ENCODE data around the gene GPRASP1. TPM values are rescaled to one million over a fixed set of nuclear protein-coding genes. Genes with fewer than 3 reads are reported as not detected.
"Not testable (repeated sequence)": the region's sequence is repeated elsewhere in the genome, so short reads cannot be mapped to it uniquely, and the experiment has no call there.

The GPRASP1 gene, protein sequence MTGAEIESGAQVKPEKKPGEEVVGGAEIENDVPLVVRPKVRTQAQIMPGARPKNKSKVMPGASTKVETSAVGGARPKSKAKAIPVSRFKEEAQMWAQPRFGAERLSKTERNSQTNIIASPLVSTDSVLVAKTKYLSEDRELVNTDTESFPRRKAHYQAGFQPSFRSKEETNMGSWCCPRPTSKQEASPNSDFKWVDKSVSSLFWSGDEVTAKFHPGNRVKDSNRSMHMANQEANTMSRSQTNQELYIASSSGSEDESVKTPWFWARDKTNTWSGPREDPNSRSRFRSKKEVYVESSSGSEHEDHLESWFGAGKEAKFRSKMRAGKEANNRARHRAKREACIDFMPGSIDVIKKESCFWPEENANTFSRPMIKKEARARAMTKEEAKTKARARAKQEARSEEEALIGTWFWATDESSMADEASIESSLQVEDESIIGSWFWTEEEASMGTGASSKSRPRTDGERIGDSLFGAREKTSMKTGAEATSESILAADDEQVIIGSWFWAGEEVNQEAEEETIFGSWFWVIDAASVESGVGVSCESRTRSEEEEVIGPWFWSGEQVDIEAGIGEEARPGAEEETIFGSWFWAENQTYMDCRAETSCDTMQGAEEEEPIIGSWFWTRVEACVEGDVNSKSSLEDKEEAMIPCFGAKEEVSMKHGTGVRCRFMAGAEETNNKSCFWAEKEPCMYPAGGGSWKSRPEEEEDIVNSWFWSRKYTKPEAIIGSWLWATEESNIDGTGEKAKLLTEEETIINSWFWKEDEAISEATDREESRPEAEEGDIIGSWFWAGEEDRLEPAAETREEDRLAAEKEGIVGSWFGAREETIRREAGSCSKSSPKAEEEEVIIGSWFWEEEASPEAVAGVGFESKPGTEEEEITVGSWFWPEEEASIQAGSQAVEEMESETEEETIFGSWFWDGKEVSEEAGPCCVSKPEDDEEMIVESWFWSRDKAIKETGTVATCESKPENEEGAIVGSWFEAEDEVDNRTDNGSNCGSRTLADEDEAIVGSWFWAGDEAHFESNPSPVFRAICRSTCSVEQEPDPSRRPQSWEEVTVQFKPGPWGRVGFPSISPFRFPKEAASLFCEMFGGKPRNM (N-terminal part only)
- total RNA-seq (2014; rRNA removed; shearing (Covaris generic)) = 0.18 and 0.43 TPM in 2 replicates
- 0.08 and 0.13 TPM in 2 replicates for polyA plus RNA-seq (2015; cell fraction: cytosol; rRNA removed)
- 1.1 and 1.4 TPM in 2 replicates for polyA plus RNA-seq (2015; cell fraction: nucleus; rRNA removed)

- DNase-seq (ENCODE audit: low read depth) = no peak
Observed at GRCh38 chrX:102651242-102652011, at the start of gene GPRASP1. TSS of gene GPRASP1 (plus strand) at chrX:102651483. CDS start at chrX:102653914, 2,431 bp downstream.

DNA sequence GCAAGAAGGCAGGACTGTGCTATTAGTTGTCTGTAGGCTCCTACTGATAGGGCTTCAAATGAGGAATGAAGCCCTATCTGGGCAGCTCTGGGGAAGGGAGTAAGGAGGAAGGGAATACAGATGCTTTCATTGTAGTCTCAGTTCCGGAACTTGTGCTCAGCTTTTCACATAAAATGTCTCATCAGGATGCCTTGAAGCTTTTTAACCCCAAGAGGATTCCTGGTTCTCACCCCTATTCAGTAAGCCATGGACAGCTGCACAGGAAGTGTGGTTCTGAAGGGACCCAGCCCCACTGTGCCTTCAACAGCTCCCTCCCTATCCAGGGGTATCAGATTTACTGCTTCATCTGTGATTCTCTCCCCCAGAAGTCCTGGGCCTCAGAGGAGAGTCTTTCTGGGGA, 47.0 kb upstream of the GPRASP1 start:
- no peak for DNase-seq (ENCODE audit: low read depth)

DNA sequence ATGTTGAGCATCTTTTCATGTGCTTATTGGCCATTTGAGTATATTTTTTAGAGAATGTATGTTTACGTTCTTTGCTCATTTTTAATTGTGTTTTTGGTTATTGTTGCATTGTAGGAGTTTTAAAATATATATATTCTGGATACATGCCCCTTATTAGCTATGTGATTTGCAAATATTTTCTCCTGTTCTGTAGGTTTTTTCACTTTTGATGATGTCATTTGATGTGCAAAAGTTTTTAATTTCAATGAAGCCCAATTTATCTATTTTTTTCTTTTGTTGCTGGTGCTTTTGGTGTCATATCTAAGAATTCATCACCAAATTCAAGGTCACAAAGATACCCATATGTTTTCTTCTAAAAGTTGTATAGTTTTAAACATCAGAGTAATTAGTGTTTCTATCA, 45.2 kb upstream of the GPRASP1 start:
- DNase-seq (ENCODE audit: low read depth) = no peak

DNA sequence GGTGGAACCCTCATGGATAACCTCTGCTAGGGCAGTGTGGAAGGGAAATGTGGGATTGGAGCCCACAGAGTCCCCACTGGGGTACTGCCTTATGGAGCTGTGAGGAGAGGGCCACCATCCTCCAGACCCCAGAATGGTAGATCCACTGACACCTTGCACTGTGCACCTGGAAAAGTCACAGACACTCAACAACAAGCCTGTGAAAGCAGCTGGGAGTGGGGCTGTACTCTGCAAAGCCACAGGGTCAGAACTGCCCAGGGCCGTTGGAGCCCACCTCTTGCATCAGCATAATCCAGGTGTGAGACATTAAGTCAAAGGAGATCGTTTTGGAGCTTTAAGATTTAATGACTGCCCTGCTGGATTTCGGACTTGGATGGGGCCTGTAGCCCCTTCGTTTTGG, 40.4 kb upstream of the GPRASP1 start:
- no peak for DNase-seq (ENCODE audit: low read depth)

DNA sequence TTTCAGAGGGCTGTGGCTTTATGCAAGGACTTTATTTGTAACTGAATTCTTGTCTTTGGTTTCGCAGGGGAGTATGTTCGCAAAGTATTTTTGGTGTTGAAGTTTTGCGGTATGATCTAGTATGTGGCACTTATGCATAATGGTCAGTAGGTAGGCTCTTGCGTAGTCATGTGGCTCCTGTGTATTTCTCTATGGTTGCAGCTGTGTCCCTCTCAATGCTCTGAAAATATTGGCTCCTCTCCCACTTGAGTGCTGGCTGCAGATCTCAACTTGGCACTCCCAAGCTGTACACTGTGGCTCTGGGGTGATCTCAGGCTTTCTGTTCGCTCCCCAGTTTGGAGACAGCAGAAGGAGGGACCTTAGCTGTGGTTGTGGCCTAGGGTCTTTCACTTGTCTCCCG, 27.2 kb upstream of the GPRASP1 start:
- DNase-seq (ENCODE audit: low read depth) = no peak

- DNase-seq (ENCODE audit: low read depth) = no peak
Observed at GRCh38 chrX:102627640-102628039, 23.6 kb upstream of the GPRASP1 start.

DNA sequence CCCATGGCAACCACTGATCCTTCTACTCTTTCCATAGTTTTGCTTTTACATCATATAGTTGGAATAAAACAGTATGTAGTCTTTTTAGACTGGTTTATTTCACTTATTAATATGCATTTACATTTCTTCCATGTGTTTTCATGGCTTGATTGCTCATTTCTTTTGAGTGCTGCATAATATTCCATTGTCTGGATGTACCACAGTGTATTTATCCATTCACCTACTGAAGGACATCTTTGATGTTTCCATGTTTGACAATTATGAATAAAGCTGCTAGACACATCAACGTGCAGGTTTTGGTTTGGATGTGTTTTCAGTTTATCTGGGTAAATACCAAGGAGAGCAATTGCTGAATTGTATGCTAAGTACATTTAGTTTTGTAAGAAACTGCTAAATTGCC, 13.7 kb upstream of the GPRASP1 start:
- DNase-seq (ENCODE audit: low read depth) = no peak

GRCh38 chrX:102650903-102651241, 411 bp upstream of the GPRASP1 start:
- DNase-seq (ENCODE audit: low read depth) = no peak

- no peak for DNase-seq (ENCODE audit: low read depth)
Observed at GRCh38 chrX:102652031-102652688, 877 bp downstream of the GPRASP1 start.

DNA sequence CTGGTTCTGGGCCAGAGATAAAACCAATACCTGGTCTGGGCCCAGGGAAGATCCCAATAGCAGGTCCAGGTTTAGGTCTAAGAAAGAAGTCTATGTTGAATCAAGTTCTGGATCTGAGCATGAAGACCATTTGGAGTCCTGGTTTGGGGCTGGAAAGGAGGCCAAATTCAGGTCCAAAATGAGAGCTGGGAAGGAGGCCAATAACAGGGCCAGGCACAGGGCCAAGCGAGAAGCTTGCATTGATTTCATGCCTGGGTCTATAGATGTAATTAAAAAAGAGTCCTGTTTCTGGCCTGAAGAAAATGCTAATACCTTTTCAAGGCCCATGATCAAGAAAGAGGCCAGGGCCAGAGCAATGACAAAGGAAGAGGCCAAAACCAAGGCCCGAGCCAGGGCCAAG, 3.4 kb downstream of the GPRASP1 start:
- no peak for DNase-seq (ENCODE audit: low read depth)

- DNase-seq (ENCODE audit: low read depth) = no peak
Observed at GRCh38 chrX:102658556-102658955, 7.3 kb downstream of the GPRASP1 start.

DNA sequence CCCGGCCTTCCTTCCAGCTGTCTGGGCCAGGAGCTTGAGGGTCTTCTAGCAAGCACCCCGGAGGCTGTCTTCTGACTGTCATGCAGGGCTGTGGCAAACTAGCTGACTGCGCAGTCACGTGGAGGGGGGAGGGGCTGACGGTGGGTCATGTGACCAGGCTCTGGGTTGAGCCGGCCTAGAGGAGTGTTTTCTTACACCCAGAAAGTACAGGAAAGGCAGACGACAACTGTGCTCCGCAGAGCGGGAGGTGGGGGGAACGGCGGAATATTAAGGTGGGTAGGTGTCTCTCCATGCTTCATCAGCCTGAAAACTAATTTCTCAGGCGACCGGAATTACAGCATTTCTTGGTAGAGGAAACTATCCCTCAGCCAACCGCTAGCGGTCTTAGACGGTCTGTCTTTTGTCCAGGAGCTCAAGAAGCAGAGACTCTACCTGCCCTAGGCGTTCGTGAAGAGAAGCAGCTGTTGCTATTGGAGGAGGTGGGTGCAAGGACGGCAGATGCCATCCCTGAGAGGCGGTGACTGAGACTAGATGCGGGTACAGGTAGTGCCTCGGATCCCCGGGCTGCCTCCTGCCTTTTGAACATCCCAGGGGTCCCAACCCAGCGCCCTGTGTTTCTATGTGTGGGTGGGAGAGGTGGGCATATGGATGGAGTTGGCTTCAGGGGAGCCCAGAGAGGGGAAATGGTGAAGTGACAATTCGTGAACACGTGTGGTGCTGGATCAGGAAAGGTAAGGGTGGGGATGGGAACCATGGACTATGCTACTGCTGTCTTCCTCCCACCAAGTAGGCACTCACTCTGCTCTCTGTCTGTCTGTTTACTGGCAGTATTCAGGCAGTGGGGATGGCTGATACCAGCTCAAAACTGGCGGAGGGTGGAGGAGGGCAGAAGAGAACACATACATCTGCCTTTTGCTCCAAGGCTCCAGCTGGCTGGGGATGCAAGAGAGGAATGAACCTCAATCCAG, 8.8 kb downstream of the GPRASP1 start:
- DNase-seq (ENCODE audit: low read depth) = peak; percentile 76

DNA sequence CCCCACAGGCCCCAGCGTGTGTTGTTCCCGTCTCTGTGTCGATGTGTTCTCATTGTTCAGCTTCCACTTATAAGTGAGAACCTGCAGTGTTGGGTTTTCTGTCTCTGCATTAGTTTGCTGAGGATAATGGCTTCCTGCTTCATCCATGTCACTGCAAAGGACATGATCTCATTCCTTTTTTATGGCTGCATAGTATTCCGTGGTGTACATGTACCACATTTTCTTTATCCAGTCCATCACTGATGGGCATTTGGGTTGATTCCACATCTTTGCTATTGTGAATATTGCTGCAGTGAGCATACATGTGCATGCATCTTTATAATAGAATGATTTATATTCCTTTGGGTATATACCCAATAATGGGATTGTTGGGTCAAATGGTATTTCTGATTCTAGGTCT, 12.5 kb downstream of the GPRASP1 start:
- DNase-seq (ENCODE audit: low read depth) = not testable (repeated sequence)

- DNase-seq (ENCODE audit: low read depth) = not testable (repeated sequence)
Observed at GRCh38 chrX:102667034-102667433, 15.8 kb downstream of the GPRASP1 start.

DNA sequence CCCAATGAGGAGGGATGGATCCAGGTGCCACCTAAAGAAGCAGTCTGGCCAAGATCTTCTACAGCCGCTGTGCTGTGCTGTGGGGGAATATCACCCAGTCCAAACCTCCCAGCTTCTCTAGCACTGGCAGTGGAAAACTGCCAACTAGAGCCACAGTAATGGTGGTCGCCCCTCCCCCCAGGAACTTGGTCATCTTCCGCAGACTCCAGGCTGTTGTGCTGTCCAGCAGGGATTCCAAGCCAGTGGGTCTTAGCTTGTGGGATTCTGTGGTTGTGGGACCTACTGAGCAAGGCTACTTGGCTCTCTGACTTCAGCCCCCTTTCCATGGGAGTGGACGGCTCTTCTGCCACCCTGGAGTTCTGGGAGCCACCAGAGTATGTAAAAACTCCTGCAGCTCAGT, 18.2 kb downstream of the GPRASP1 start:
- DNase-seq (ENCODE audit: low read depth) = no peak

DNA sequence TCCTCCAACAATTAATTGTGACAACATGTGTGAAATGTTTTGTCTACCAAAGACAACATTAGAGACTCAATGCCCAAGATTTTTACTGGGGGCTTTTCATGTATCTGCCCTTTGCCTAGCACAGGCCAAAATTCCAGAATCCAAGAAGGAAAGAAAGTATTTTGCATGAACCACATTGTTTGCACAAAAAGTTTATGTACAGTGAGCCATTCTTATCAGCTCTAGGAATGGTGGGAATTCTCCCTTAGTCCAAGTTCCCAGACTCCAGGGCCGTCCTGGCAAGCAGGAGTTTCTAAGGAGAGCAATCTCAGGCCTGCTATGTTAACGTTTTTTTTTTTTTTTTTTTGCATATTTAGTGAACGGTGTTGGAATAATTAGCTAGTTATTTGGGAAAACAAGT, 21.6 kb downstream of the GPRASP1 start:
- no peak for DNase-seq (ENCODE audit: low read depth)

DNA sequence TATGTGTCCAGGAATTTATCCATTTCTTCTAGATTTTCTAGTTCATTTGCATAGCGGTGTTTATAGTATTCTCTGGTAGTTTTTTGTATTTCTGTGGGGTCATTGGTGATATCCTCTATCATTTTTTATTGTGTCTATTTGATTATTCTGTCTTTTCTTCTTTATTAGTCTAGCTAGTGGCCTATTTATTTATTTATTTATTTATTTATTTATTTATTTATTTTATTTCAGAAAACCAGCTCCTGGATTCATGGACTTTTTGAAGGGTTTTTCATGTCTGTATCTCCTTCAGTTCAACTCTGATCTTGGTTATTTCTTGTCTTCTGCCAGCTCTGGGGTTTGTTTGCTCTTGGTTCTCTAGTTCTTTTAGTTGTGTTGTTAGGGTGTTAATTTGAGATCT, 26.2 kb downstream of the GPRASP1 start:
- DNase-seq (ENCODE audit: low read depth) = not testable (repeated sequence)

GRCh38 chrX:102684772-102685520, 33.7 kb downstream of the GPRASP1 start:
- DNase-seq (ENCODE audit: low read depth) = no peak

DNA sequence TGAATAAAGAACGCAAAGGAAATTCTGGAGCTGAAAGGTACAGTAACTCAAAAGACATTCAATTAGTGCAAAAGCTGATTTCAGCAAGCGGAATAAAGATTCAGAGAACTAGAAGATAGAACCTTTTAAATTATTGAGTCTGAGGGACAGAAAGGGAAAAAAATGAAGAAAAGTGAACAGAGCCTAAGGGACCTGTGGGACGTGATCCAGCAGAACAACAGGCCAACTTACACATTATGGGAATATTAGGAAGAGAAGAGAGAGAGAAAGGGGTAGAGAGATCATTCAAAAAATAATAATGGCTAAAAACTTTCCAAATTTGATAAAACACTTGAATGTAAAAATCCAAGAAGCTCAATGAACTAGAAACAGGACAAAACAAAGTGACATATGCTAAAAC, 43.5 kb downstream of the GPRASP1 start:
- no peak for DNase-seq (ENCODE audit: low read depth)
